Psoas muscle (tissue), 8 donors: ENCODE results near the gene MTMR12. TPM values are rescaled to one million over a fixed set of nuclear protein-coding genes. Genes with fewer than 3 reads are reported as not detected.
"Not testable (repeated sequence)": the region's sequence is repeated elsewhere in the genome, so short reads cannot be mapped to it uniquely, and the experiment has no call there.

ENCODE experiments used
- ATAC-seq, 4 donors: fragments of 200-7000 bp; cut with Tn5 transposase; one replicate each; pipeline ENCODE4 v1.9.1; 2020; ENCODE audit warnings: moderate library complexity in 3 of 4, mild to moderate bottlenecking in 2 of 4
- DNase-seq, 2 donors: peaks; one replicate each; pipeline ENCODE4 v3.0.0-alpha.2; 2020
- H3K27ac ChIP-seq: fragments of 200-600 bp; one replicate; pipeline ENCODE4 v1.8.0; 2022
- H3K27me3 ChIP-seq, 3 donors: fragments of 200-600 bp in 1 of 3; one replicate each; pipeline versions ENCODE4 v1.6.1 to v1.8.0; 2013 to 2022; ENCODE audit warnings: low read length in 2 of 3, mild to moderate bottlenecking in 2 of 3, moderate library complexity in 1 of 3; ENCODE audit not compliant: insufficient read depth in 3 of 3
- H3K36me3 ChIP-seq, 2 donors: fragments of 200-600 bp in 1 of 2; one replicate each; pipeline versions ENCODE4 v1.6.1 to v1.8.0; 2013 to 2022; ENCODE audit warnings: low read depth in 1 of 2, mild to moderate bottlenecking in 1 of 2, moderate library complexity in 1 of 2; ENCODE audit not compliant: insufficient read depth in 1 of 2
- H3K4me1 ChIP-seq: fragments of 200-600 bp; one replicate; pipeline ENCODE4 v1.8.0; 2022
- H3K4me3 ChIP-seq: fragments of 200-600 bp; one replicate; pipeline ENCODE4 v1.8.0; 2022; ENCODE audit warnings: mild to moderate bottlenecking
- H3K9me3 ChIP-seq: fragments of 200-600 bp; one replicate; pipeline ENCODE4 v1.8.0; 2022
- CTCF ChIP-seq: fragments of 200-600 bp; IDR thresholded peaks from one replicate; pipeline ENCODE4 v1.8.0; 2022; ENCODE audit warnings: antibody characterized with exemption
- WGBS, 3 donors: extraction: QIAGEN DNeasy Blood & Tissue Kit; methylation state at CpG; one replicate each; pipeline versions ENCODE4 v1.1.6 to v1.1.7; 2013; 5-methylcytosine and 5-hydroxymethylcytosine counted together
- intact Hi-C, 2 donors: fragments of 100-400 bp; cut with DNase I; formaldehyde crosslinking; loops; one replicate each; pipeline versions ENCODE4 v1.11.0 to v1.14.2; 2022
- polyA plus RNA-seq, 3 donors: library from polyadenylated mRNA; stranded (reverse); fragments of 200-250 nt; gene quantifications; one replicate each; pipeline ENCODE4 v1.2.3, GENCODE V29; 2013
- total RNA-seq, 4 donors: library from RNA; stranded (reverse); fragmentation: NEBNext Ultra II Directional in 2 of 4; extraction: Animal tissue kit (Norgen Biotek cat#: 25700) in 2 of 4; gene quantifications; one replicate each; pipeline versions ENCODE4 v1.2.1 to v1.2.4, GENCODE V29; 2021 to 2023
- donor health status: healthy with polysubstance abuse.
- donor health status: DM: no; HTN: no; CAD: no; lungs with moderate emphysema.
- donor health status: Bipolar disorder and iron deficiency.
- donor health status: healthy.
- donor health status: DM: yes; HTN: yes; CAD: no.
- donor health status: DM: no; HTN: no; CAD: no.
- donor health status: DM: no; HTN: no; CAD: no.
- donor health status: DM: yes; HTN: yes; CAD: no.

The MTMR12 gene
- total and polyA plus RNA-seq, 7 donors: 2.4 to 8.9 (median 8.2) TPM

- Histone ChIP-seq H3K9me3 (no peaks in the 10 kb centered on the region), H3K36me3 (no peaks in the 10 kb centered on the region), H3K27me3 (no peaks in the 10 kb centered on the region), H3K27ac (no peak overlapping the region), H3K4me3 (no peak overlapping the region), H3K4me1 (peaks cover under 1% of the 10 kb centered on the region)
- intact Hi-C loops: loop anchor here in 1 of 2 donors (5.0 kb wide), 1 partner anchor 320 kb away; no protein-coding TSS in a partner anchor
- DNase-seq (no peak), ATAC-seq (no peak)
- WGBS, 3 donors: 75 to 85% (median 80%) methylated on average over 7 of the region's 7 CpGs
- no peak for TF ChIP-seq CTCF
These were observed 4.3 kb upstream of the MTMR12 start for GRCh38 chr5:32317041-32317440.

GRCh38 chr5:32315221-32316014 is 2.7 kb upstream of the MTMR12 start:
- Histone ChIP-seq H3K36me3 (no peaks in the 10 kb centered on the region), H3K4me1 (peaks cover 10% of the 10 kb centered on the region), H3K9me3 (no peaks in the 10 kb centered on the region), H3K27me3 (no peaks in the 10 kb centered on the region), H3K4me3 (no peak overlapping the region), H3K27ac (no peak overlapping the region)
- ATAC-seq (no peak), DNase-seq (no peak)
- 78 to 83% (median 81%) methylated on average over 8 of the region's 8 CpGs for WGBS, 3 donors
- no peak for TF ChIP-seq CTCF
- intact Hi-C loops: loop anchor here in 1 of 2 donors (5.0 kb wide), 1 partner anchor 318 kb away; no protein-coding TSS in a partner anchor

- DNase-seq (no peak), ATAC-seq (no peak)
- no peak overlapping the region for H3K27ac ChIP-seq
- no peaks in the 10 kb centered on the region for H3K36me3 ChIP-seq
- no peak for TF ChIP-seq CTCF
- no peaks in the 10 kb centered on the region for H3K27me3 ChIP-seq
- WGBS, 3 donors: 82 to 86% (median 85%) methylated on average over 5 of the region's 5 CpGs
- H3K4me3 ChIP-seq: no peak overlapping the region
- intact Hi-C loops: loop anchor here (5.0 kb wide), 2 partner anchors 37 to 317 kb away; no protein-coding TSS in a partner anchor
- peaks cover 10% of the 10 kb centered on the region for H3K4me1 ChIP-seq
- H3K9me3 ChIP-seq: no peaks in the 10 kb centered on the region
These were observed 1.9 kb upstream of the MTMR12 start for GRCh38 chr5:32314658-32315057.

- 86 to 89% (median 87%) methylated on average over 10 of the region's 10 CpGs for WGBS, 3 donors
- not testable (repeated sequence) for H3K36me3 ChIP-seq, H3K27ac ChIP-seq, H3K27me3 ChIP-seq, DNase-seq, H3K9me3 ChIP-seq, ATAC-seq, H3K4me3 ChIP-seq
- intact Hi-C loops: loop anchor here in 1 of 2 donors (5.0 kb wide), 1 partner anchor 37 kb away; no protein-coding TSS in a partner anchor
- peaks cover 13% of the 10 kb centered on the region for H3K4me1 ChIP-seq
These were observed 1.4 kb upstream of the MTMR12 start for GRCh38 chr5:32314152-32314488.

- peaks cover 23% of the 10 kb centered on the region for H3K4me1 ChIP-seq
- TF ChIP-seq CTCF: no peak
- intact Hi-C loops: loop anchor here in 1 of 2 donors (5.0 kb wide), 1 partner anchor 35 kb away; no protein-coding TSS in a partner anchor
- no peaks in the 10 kb centered on the region for H3K36me3 ChIP-seq
- peak; percentile 16 to 34 (median 26) for ATAC-seq
- H3K4me3 ChIP-seq: peak overlapping the region; percentile 96
- 0 to 1% (median 0%) methylated on average over 18 to 34 of the region's 34 CpGs for WGBS, 3 donors
- H3K9me3 ChIP-seq: no peaks in the 10 kb centered on the region
- peak overlapping the region; percentile 100 for H3K27ac ChIP-seq
- H3K27me3 ChIP-seq: no peaks in the 10 kb centered on the region
- DNase-seq: peak; percentile 75 to 81
These were observed 543 bp downstream of the MTMR12 start for GRCh38 chr5:32312197-32312594.
